Right cardiac atrium (tissue), 5 donors: ENCODE results near the gene UGT1A7. TPM values are rescaled to one million over a fixed set of nuclear protein-coding genes. Genes with fewer than 3 reads are reported as not detected.

ENCODE experiments used
- ATAC-seq, 2 donors: fragments of 200-7000 bp; cut with Tn5 transposase; one replicate each; pipeline versions ENCODE4 v1.8.0 to v1.9.1; 2020; ENCODE audit warnings: moderate library complexity in 2 of 2, mild to moderate bottlenecking in 1 of 2
- DNase-seq, 3 donors: peaks; one replicate each; pipeline ENCODE4 v3.0.0-alpha.2; 2020
- H3K27ac ChIP-seq: one replicate; pipeline ENCODE4 v1.5.1; 2013; ENCODE audit warnings: mild to moderate bottlenecking, low read length, control low read depth, moderate library complexity
- H3K27me3 ChIP-seq: one replicate; pipeline ENCODE4 v1.6.1; 2013; ENCODE audit not compliant: control insufficient read depth, insufficient read depth
- H3K4me1 ChIP-seq: one replicate; pipeline ENCODE4 v1.6.1; 2013; ENCODE audit warnings: low read length; ENCODE audit not compliant: control insufficient read depth, insufficient read depth
- H3K4me3 ChIP-seq: one replicate; pipeline ENCODE4 v1.5.1; 2013; ENCODE audit warnings: low read length, control low read depth
- H3K9me3 ChIP-seq: one replicate; pipeline ENCODE4 v1.6.1; 2013; ENCODE audit warnings: low read length; ENCODE audit not compliant: control insufficient read depth
- WGBS: extraction: QIAGEN DNeasy Blood & Tissue Kit; methylation state at CpG from one replicate; pipeline ENCODE4 v1.1.7; 2013; 5-methylcytosine and 5-hydroxymethylcytosine counted together
- intact Hi-C, 4 donors: fragments of 100-400 bp; cut with DNase I; formaldehyde crosslinking; loops; one replicate each; pipeline versions ENCODE4 v1.11.0 to v1.14.0; 2022 to 2023
- polyA plus RNA-seq: library from polyadenylated mRNA; stranded (reverse); fragments of 200-250 nt; gene quantifications from one replicate; pipeline ENCODE4 v1.2.3, GENCODE V29; 2013
- total RNA-seq, 4 donors: library from RNA; stranded (reverse); fragmentation: NEBNext Ultra II Directional; extraction: Animal tissue kit (Norgen Biotek cat#: 25700); gene quantifications; one replicate each; pipeline ENCODE4 v1.2.1, GENCODE V29; 2021
- donor health status: healthy with polysubstance abuse.
- donor health status: DM: no; HTN: yes; CAD: no.
- donor health status: DM: no; HTN: no; CAD: no.
- donor health status: DM: no; HTN: yes; CAD: no; lungs with severe emphysema.
- donor health status: DM: yes; HTN: yes; CAD: no.

Gene UGT1A7
- total and polyA plus RNA-seq, 5 donors = not detected

GRCh38 chr2:233680361-233681045 lies 1.2 kb upstream of the UGT1A7 start:
- H3K4me1 ChIP-seq = no peaks in the 10 kb centered on the region
- ATAC-seq = no peak
- intact Hi-C loops = no loop called here
- no peak overlapping the region for H3K4me3 ChIP-seq
- no peak for DNase-seq
- H3K27ac ChIP-seq = no peak overlapping the region
- no peaks in the 10 kb centered on the region for H3K27me3 ChIP-seq
- WGBS = 83% methylated on average over 4 of the region's 4 CpGs
- H3K9me3 ChIP-seq = no peaks in the 10 kb centered on the region

GRCh38 chr2:233684640-233685039 lies 2.9 kb downstream of the UGT1A7 start:
- WGBS = 82% methylated on average over 1 of the region's 1 CpG
- intact Hi-C loops = no loop called here
- ATAC-seq (no peak), DNase-seq (no peak)
- no peaks in the 10 kb centered on the region for H3K9me3 ChIP-seq
- no peak overlapping the region for H3K4me3 ChIP-seq
- H3K4me1 ChIP-seq = no peaks in the 10 kb centered on the region
- H3K27me3 ChIP-seq = no peaks in the 10 kb centered on the region
- H3K27ac ChIP-seq = no peak overlapping the region

- intact Hi-C loops = no loop called here
- Histone ChIP-seq H3K4me3 (no peak overlapping the region), H3K27me3 (no peaks in the 10 kb centered on the region), H3K9me3 (no peaks in the 10 kb centered on the region), H3K27ac (no peak overlapping the region), H3K4me1 (no peaks in the 10 kb centered on the region)
- 78% methylated on average over 5 of the region's 5 CpGs for WGBS
- no peak for ATAC-seq
- no peak for DNase-seq
Observed at GRCh38 chr2:233686928-233687327, 5.2 kb downstream of the UGT1A7 start.

GRCh38 chr2:233688341-233688740 lies 6.6 kb downstream of the UGT1A7 start:
- Histone ChIP-seq H3K4me1 (no peaks in the 10 kb centered on the region), H3K27me3 (no peaks in the 10 kb centered on the region), H3K9me3 (no peaks in the 10 kb centered on the region), H3K4me3 (no peak overlapping the region), H3K27ac (no peak overlapping the region)
- ATAC-seq (no peak), DNase-seq (no peak)
- intact Hi-C loops = no loop called here
- 82% methylated on average over 5 of the region's 5 CpGs for WGBS

- DNase-seq (no peak), ATAC-seq (no peak)
- Histone ChIP-seq H3K4me3 (no peak overlapping the region), H3K27ac (no peak overlapping the region), H3K27me3 (no peaks in the 10 kb centered on the region), H3K9me3 (no peaks in the 10 kb centered on the region), H3K4me1 (no peaks in the 10 kb centered on the region)
- intact Hi-C loops = no loop called here
Observed at GRCh38 chr2:233689031-233689430, 7.3 kb downstream of the UGT1A7 start.

- WGBS = 11% methylated on average over 3 of the region's 3 CpGs
- DNase-seq (no peak), ATAC-seq (no peak)
- Histone ChIP-seq H3K27ac (no peak overlapping the region), H3K9me3 (no peaks in the 10 kb centered on the region), H3K4me1 (no peaks in the 10 kb centered on the region), H3K4me3 (no peak overlapping the region), H3K27me3 (no peaks in the 10 kb centered on the region)
- intact Hi-C loops = no loop called here
Observed at GRCh38 chr2:233689501-233689900, 7.8 kb downstream of the UGT1A7 start.

GRCh38 chr2:233690444-233690843 lies 8.7 kb downstream of the UGT1A7 start:
- intact Hi-C loops = no loop called here
- ATAC-seq (no peak), DNase-seq (no peak)
- H3K4me3 ChIP-seq = no peak overlapping the region
- WGBS = 63% methylated on average over 4 of the region's 4 CpGs
- no peaks in the 10 kb centered on the region for H3K9me3 ChIP-seq
- H3K27ac ChIP-seq = no peak overlapping the region
- no peaks in the 10 kb centered on the region for H3K27me3 ChIP-seq
- H3K4me1 ChIP-seq = no peaks in the 10 kb centered on the region

- Histone ChIP-seq H3K27ac (no peak overlapping the region), H3K4me3 (no peak overlapping the region), H3K9me3 (no peaks in the 10 kb centered on the region), H3K4me1 (no peaks in the 10 kb centered on the region), H3K27me3 (no peaks in the 10 kb centered on the region)
- DNase-seq (no peak), ATAC-seq (no peak)
- intact Hi-C loops = no loop called here
- 83% methylated on average over 11 of the region's 11 CpGs for WGBS
Observed at GRCh38 chr2:233691443-233692433, 10.0 kb downstream of the UGT1A7 start.

- H3K4me1 ChIP-seq = no peaks in the 10 kb centered on the region
- no peak within 1 kb of the TSS for H3K4me3 ChIP-seq
- no peak for DNase-seq
- no peaks in the 10 kb centered on the region for H3K27me3 ChIP-seq
- H3K27ac ChIP-seq = no peak within 1 kb of the TSS
- intact Hi-C loops = no loop called here
- H3K9me3 ChIP-seq = no peaks in the 10 kb centered on the region
- WGBS = 88% methylated on average over 4 of the region's 4 CpGs
- ATAC-seq = no peak
Observed at GRCh38 chr2:233692648-233693047, 10.9 kb downstream of the UGT1A7 start, which contains the start of gene UGT1A6. TSS of gene UGT1A6 (plus strand) at chr2:233692890. CDS start at chr2:233693005, 115 bp downstream.

GRCh38 chr2:233693963-233694362 lies 12.3 kb downstream of the UGT1A7 start:
- intact Hi-C loops = no loop called here
- H3K27ac ChIP-seq = no peak overlapping the region
- DNase-seq (no peak), ATAC-seq (no peak)
- no peaks in the 10 kb centered on the region for H3K27me3 ChIP-seq
- no peaks in the 10 kb centered on the region for H3K4me1 ChIP-seq
- WGBS = 50% methylated on average over 6 of the region's 6 CpGs
- no peak overlapping the region for H3K4me3 ChIP-seq
- H3K9me3 ChIP-seq = no peaks in the 10 kb centered on the region

- H3K27ac ChIP-seq = no peak overlapping the region
- no peaks in the 10 kb centered on the region for H3K4me1 ChIP-seq
- DNase-seq = no peak
- H3K4me3 ChIP-seq = no peak overlapping the region
- 79% methylated on average over 4 of the region's 4 CpGs for WGBS
- ATAC-seq = no peak
- intact Hi-C loops = no loop called here
- no peaks in the 10 kb centered on the region for H3K9me3 ChIP-seq
- H3K27me3 ChIP-seq = no peaks in the 10 kb centered on the region
Observed at GRCh38 chr2:233698740-233699139, 17.0 kb downstream of the UGT1A7 start.
